ENCODE data around the gene ARHGAP19.

Gene ARHGAP19

DNA sequence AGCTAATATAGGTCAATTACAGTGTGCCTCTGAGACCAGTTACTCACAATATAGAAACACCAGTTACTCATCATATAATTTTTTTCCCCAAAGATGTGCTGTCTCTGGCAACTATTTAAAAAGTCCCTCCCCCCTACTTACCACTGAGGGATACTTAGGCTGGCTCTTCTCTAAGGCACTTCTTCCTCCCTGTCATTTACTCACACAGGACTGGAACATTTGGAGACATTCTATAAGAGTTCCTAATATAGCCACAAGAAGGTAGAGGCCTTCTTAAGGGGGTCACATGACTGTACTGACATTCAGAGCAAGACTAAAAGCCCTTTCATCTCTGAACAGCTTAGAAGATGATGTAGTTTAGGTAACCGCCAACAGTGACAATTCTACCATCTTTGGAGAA is 62.3 kb downstream of the ARHGAP19 start:
- H3K4me2 ChIP-seq (ENCODE audit: low read length), result no peak overlapping the region
- H3K36me3 ChIP-seq (ENCODE audit: control insufficient read depth in 1 of 2, insufficient read depth in 2 of 2, low read length in 2 of 2), result no peaks in the 10 kb centered on the region
- no peak overlapping the region for H3K4ac ChIP-seq (ENCODE audit: low read depth, low read length)
- H4K12ac ChIP-seq (ENCODE audit: low read depth, low read length), result no peak overlapping the region
- peaks cover 3% of the 10 kb centered on the region for H3K27me3 ChIP-seq (ENCODE audit: insufficient read depth, low read length)
- no CpG with 5 or more reads among the region's 1 CpG for WGBS (ENCODE audit: extremely low coverage, insufficient coverage, insufficient read length)
- H3K79me2 ChIP-seq (ENCODE audit: control insufficient read depth, insufficient read depth, low read length, poor library complexity), result no peaks in the 10 kb centered on the region
- H3K9me3 ChIP-seq (ENCODE audit: insufficient read depth, low read depth, low read length), result no peaks in the 10 kb centered on the region
- no peak overlapping the region for H2AK5ac ChIP-seq (ENCODE audit: low read length)
- H3K4me3 ChIP-seq (ENCODE audit: low read depth, low read length), result no peak overlapping the region
- no peak overlapping the region for H3K23ac ChIP-seq (ENCODE audit: low read length)
- no peak overlapping the region for H2AFZ ChIP-seq (ENCODE audit: insufficient read depth, low read length, poor library complexity)
- no peak overlapping the region for H2BK5ac ChIP-seq (ENCODE audit: low read depth, low read length, poor library complexity)
- no peak overlapping the region for H3K9ac ChIP-seq (ENCODE audit: low read length)
- no peak overlapping the region for H3K14ac ChIP-seq (ENCODE audit: low read length)
- H4K8ac ChIP-seq (ENCODE audit: low read depth, low read length), result no peak overlapping the region
- H3K4me1 ChIP-seq (ENCODE audit: control insufficient read depth in 1 of 2, insufficient read depth in 2 of 2, low read length in 2 of 2), result no peaks in the 10 kb centered on the region
- H3K27ac ChIP-seq (ENCODE audit: low read depth, low read length), result no peak overlapping the region
- no peak overlapping the region for H2BK120ac ChIP-seq (ENCODE audit: insufficient read depth, low read length, poor library complexity)
- H3K18ac ChIP-seq (ENCODE audit: low read length), result no peak overlapping the region
- DNase-seq, result no peak
- H4K91ac ChIP-seq (ENCODE audit: low read depth, low read length), result no peak overlapping the region
- H2BK12ac ChIP-seq (ENCODE audit: low read length), result no peak overlapping the region
- no peaks in the 10 kb centered on the region for H3K79me1 ChIP-seq (ENCODE audit: low read length)

DNA sequence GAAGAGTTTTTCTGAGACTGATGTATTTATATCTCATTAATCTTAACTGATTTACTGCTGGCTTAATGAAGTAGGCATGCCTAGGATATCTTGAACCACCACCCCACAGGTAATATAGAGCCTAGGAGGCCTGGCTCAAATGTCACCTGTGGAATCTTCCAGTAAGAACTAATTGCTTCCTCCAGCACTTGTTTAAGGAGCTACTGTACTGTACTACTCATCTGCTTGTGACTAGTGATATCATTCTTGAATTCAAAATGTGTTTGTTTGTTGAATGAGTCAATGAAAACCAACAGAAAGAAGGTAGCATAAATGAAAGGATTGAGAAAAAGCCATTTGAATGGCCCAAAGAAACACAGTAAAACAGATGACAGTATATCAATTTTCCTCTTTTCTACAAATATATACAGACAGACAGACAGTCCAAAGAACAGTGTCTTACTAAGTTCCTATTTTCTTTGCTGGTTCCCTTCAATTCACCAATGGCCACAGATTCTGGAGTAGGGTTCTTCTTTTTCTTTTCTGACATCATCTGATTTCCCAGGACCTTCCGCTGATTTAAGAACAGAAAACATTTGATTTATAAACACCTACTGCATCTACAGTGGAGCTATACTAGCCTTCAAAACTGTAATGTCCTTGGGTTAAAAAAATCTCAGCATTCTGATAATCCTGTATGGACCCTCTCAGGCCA is 63.0 kb downstream of the ARHGAP19 start:
- Histone ChIP-seq H3K18ac (ENCODE audit: low read length) (no peak overlapping the region), H4K12ac (ENCODE audit: low read depth, low read length) (no peak overlapping the region), H3K9ac (ENCODE audit: low read length) (no peak overlapping the region), H3K4me3 (ENCODE audit: low read depth, low read length) (no peak overlapping the region), H2BK12ac (ENCODE audit: low read length) (no peak overlapping the region), H3K79me1 (ENCODE audit: low read length) (no peaks in the 10 kb centered on the region), H2BK120ac (ENCODE audit: insufficient read depth, low read length, poor library complexity) (no peak overlapping the region), H3K36me3 (ENCODE audit: control insufficient read depth in 1 of 2, insufficient read depth in 2 of 2, low read length in 2 of 2) (no peaks in the 10 kb centered on the region), H3K27ac (ENCODE audit: low read depth, low read length) (no peak overlapping the region), H3K4me1 (ENCODE audit: control insufficient read depth in 1 of 2, insufficient read depth in 2 of 2, low read length in 2 of 2) (no peaks in the 10 kb centered on the region), H3K9me3 (ENCODE audit: insufficient read depth, low read depth, low read length) (no peaks in the 10 kb centered on the region), H3K4ac (ENCODE audit: low read depth, low read length) (no peak overlapping the region), H4K8ac (ENCODE audit: low read depth, low read length) (no peak overlapping the region), H3K4me2 (ENCODE audit: low read length) (no peak overlapping the region), H4K91ac (ENCODE audit: low read depth, low read length) (no peak overlapping the region), H2BK5ac (ENCODE audit: low read depth, low read length, poor library complexity) (no peak overlapping the region), H2AK5ac (ENCODE audit: low read length) (no peak overlapping the region), H3K14ac (ENCODE audit: low read length) (no peak overlapping the region), H2AFZ (ENCODE audit: insufficient read depth, low read length, poor library complexity) (no peak overlapping the region), H3K23ac (ENCODE audit: low read length) (no peak overlapping the region), H3K79me2 (ENCODE audit: control insufficient read depth, insufficient read depth, low read length, poor library complexity) (no peaks in the 10 kb centered on the region), H3K27me3 (ENCODE audit: insufficient read depth, low read length) (no peaks in the 10 kb centered on the region)
- no CpG with 5 or more reads among the region's 1 CpG for WGBS (ENCODE audit: extremely low coverage, insufficient coverage, insufficient read length)
- no peak for DNase-seq

DNA sequence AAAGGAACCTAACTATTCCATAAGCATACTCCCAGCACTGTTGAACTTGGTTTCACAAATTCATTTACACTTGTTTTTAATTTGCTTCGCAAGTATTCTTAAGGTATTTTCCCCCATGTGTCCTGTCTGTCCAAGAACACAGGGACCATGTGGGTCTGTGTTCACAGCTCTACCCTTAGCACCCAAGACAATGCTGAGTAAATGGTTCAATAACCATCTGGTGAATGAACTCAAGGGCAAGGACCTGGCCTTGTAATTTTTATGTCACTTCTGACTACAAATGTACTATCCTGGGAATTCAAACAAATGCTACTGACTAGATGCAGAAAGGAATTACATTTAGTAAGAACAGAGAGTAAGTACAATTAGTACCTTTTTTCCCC is 63.7 kb downstream of the ARHGAP19 start:
- H2BK5ac ChIP-seq (ENCODE audit: low read depth, low read length, poor library complexity), result no peak overlapping the region
- H2AFZ ChIP-seq (ENCODE audit: insufficient read depth, low read length, poor library complexity), result no peak overlapping the region
- H3K27me3 ChIP-seq (ENCODE audit: insufficient read depth, low read length), result no peaks in the 10 kb centered on the region
- H3K4me2 ChIP-seq (ENCODE audit: low read length), result no peak overlapping the region
- no peak overlapping the region for H2BK120ac ChIP-seq (ENCODE audit: insufficient read depth, low read length, poor library complexity)
- no CpG with 5 or more reads among the region's 1 CpG for WGBS (ENCODE audit: extremely low coverage, insufficient coverage, insufficient read length)
- no peaks in the 10 kb centered on the region for H3K79me2 ChIP-seq (ENCODE audit: control insufficient read depth, insufficient read depth, low read length, poor library complexity)
- no peak overlapping the region for H3K27ac ChIP-seq (ENCODE audit: low read depth, low read length)
- H4K8ac ChIP-seq (ENCODE audit: low read depth, low read length), result no peak overlapping the region
- H3K18ac ChIP-seq (ENCODE audit: low read length), result no peak overlapping the region
- H3K4me3 ChIP-seq (ENCODE audit: low read depth, low read length), result no peak overlapping the region
- no peaks in the 10 kb centered on the region for H3K4me1 ChIP-seq (ENCODE audit: control insufficient read depth in 1 of 2, insufficient read depth in 2 of 2, low read length in 2 of 2)
- H4K91ac ChIP-seq (ENCODE audit: low read depth, low read length), result no peak overlapping the region
- DNase-seq, result no peak
- H3K79me1 ChIP-seq (ENCODE audit: low read length), result no peaks in the 10 kb centered on the region
- H2AK5ac ChIP-seq (ENCODE audit: low read length), result no peak overlapping the region
- no peak overlapping the region for H3K23ac ChIP-seq (ENCODE audit: low read length)
- no peak overlapping the region for H3K4ac ChIP-seq (ENCODE audit: low read depth, low read length)
- H3K14ac ChIP-seq (ENCODE audit: low read length), result no peak overlapping the region
- H3K36me3 ChIP-seq (ENCODE audit: control insufficient read depth in 1 of 2, insufficient read depth in 2 of 2, low read length in 2 of 2), result no peaks in the 10 kb centered on the region
- no peak overlapping the region for H4K12ac ChIP-seq (ENCODE audit: low read depth, low read length)
- H2BK12ac ChIP-seq (ENCODE audit: low read length), result no peak overlapping the region
- H3K9me3 ChIP-seq (ENCODE audit: insufficient read depth, low read depth, low read length), result no peaks in the 10 kb centered on the region
- H3K9ac ChIP-seq (ENCODE audit: low read length), result peak overlapping the region; percentile 72

DNA sequence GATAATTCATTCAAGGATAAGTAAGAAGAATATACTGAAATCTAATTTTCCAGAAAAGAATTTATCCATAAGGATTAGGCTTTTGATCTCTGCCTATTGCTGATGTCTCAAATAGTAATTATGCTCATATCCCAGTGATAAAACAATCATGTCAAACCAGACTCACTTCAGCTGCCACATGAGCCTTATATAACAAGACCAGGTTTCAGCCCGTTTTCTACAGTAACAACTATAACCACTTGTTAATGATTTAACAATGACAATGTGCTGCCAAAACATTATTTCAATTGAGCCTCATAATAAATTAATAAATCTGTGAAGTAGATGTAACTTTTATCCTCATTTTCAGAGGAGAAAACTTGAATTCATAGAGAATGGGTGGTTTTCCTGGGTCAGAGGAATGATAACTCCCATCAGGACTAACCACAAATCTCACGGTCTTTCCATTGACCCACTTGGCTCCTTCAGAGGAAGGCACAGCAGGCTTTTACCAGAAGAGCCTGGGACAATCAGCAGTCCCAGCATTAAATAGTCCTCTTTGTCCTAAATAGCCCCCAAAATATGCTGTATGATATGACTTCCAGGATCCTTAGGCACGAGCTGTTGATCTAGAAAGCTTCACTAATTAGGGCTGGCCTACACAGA is 64.2 kb downstream of the ARHGAP19 start:
- no CpG with 5 or more reads among the region's 3 CpGs for WGBS (ENCODE audit: extremely low coverage, insufficient coverage, insufficient read length)
- H4K12ac ChIP-seq (ENCODE audit: low read depth, low read length), result no peak overlapping the region
- H3K9ac ChIP-seq (ENCODE audit: low read length), result no peak overlapping the region
- no peaks in the 10 kb centered on the region for H3K27me3 ChIP-seq (ENCODE audit: insufficient read depth, low read length)
- no peak overlapping the region for H3K27ac ChIP-seq (ENCODE audit: low read depth, low read length)
- no peak overlapping the region for H2BK120ac ChIP-seq (ENCODE audit: insufficient read depth, low read length, poor library complexity)
- H2BK12ac ChIP-seq (ENCODE audit: low read length), result no peak overlapping the region
- H3K18ac ChIP-seq (ENCODE audit: low read length), result no peak overlapping the region
- no peak overlapping the region for H4K8ac ChIP-seq (ENCODE audit: low read depth, low read length)
- no peaks in the 10 kb centered on the region for H3K79me1 ChIP-seq (ENCODE audit: low read length)
- H3K4me2 ChIP-seq (ENCODE audit: low read length), result no peak overlapping the region
- no peak overlapping the region for H2AK5ac ChIP-seq (ENCODE audit: low read length)
- no peak overlapping the region for H2AFZ ChIP-seq (ENCODE audit: insufficient read depth, low read length, poor library complexity)
- no peaks in the 10 kb centered on the region for H3K36me3 ChIP-seq (ENCODE audit: control insufficient read depth in 1 of 2, insufficient read depth in 2 of 2, low read length in 2 of 2)
- no peak overlapping the region for H3K4me3 ChIP-seq (ENCODE audit: low read depth, low read length)
- H3K9me3 ChIP-seq (ENCODE audit: insufficient read depth, low read depth, low read length), result no peaks in the 10 kb centered on the region
- H4K91ac ChIP-seq (ENCODE audit: low read depth, low read length), result no peak overlapping the region
- DNase-seq, result no peak
- no peaks in the 10 kb centered on the region for H3K4me1 ChIP-seq (ENCODE audit: control insufficient read depth in 1 of 2, insufficient read depth in 2 of 2, low read length in 2 of 2)
- no peak overlapping the region for H3K4ac ChIP-seq (ENCODE audit: low read depth, low read length)
- H2BK5ac ChIP-seq (ENCODE audit: low read depth, low read length, poor library complexity), result no peak overlapping the region
- H3K14ac ChIP-seq (ENCODE audit: low read length), result no peak overlapping the region
- no peak overlapping the region for H3K23ac ChIP-seq (ENCODE audit: low read length)
- no peaks in the 10 kb centered on the region for H3K79me2 ChIP-seq (ENCODE audit: control insufficient read depth, insufficient read depth, low read length, poor library complexity)

Measured in trophoblast cell (in vitro differentiated cells and primary cell).